PC-3 (cell line): ENCODE data around the gene C11orf68.

Experiments
- CTCF ChIP-seq: fragments of 300-600 bp; sonication (generic); conservative IDR thresholded peaks from 2 replicates; pipeline ENCODE4 v1.5.1; 2017; ENCODE audit warnings: antibody characterized with exemption, low read depth, mild to moderate bottlenecking, low read length
- EZH2 ChIP-seq: fragments of 300-600 bp; sonication (generic); IDR thresholded peaks from one replicate; pipeline ENCODE4 v1.6.1; 2017; ENCODE audit warnings: antibody characterized with exemption, mild to moderate bottlenecking, low read length; ENCODE audit not compliant: unreplicated experiment
- EZH2phosphoT487 ChIP-seq: fragments of 300-600 bp; sonication (generic); IDR thresholded peaks from 2 replicates; pipeline ENCODE4 v1.6.1; 2018; ENCODE audit warnings: mild to moderate bottlenecking, antibody characterized with exemption, low read length, borderline replicate concordance

- TF ChIP-seq CTCF: no peak
- TF ChIP-seq EZH2: no peak
- TF ChIP-seq EZH2phosphoT487: no peak
Observed at GRCh38 chr11:65965986-65966762, 47.3 kb upstream of the C11orf68 start.
